ENCODE results near the gene SMAD6.

Gene SMAD6

DNA sequence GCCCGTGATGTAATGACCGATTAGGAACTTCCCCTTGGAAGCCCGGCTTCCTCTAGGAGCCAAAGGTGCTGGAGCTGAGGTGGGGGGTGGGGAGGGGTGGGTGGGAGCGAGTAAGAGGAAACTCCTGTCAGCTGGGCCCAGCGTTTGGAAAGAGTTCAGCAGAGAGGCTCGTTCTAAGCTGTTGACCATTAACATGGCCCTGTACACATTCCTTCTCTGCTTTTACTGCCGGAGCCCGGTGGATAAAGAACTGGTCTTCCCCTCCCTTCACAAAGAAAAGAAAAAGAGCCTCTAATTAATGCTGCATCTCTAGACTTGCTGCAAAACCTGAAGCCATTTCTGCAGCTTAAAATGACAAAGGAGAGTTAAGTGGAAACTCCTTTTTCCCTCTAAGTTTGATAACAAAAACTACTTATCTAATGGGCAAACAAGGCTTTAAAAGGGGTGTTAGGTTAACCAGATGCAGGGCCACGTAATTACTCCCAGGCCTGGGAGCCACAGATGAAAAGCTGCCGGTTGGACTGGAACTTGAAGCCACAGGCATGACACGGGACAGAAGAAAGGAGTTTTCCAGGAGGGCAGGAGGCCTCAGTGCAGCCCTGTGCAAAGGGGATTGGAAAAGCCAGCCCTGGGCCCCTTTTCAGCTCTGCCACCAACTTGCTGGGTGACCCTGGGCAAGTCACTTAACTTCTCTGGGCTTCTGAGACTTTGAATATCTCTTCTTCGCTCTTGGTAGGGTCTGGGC lies 71.3 kb downstream of the SMAD6 start:
- H3K9ac ChIP-seq, result no peak overlapping the region
- no peak overlapping the region for H3K27ac ChIP-seq
- no peak overlapping the region for H3K4me2 ChIP-seq

GRCh38 chr15:66774001-66774814 lies 72.2 kb downstream of the SMAD6 start:
- Histone ChIP-seq H3K27me3 (ENCODE audit: insufficient read depth, low read depth) (no peaks in the 10 kb centered on the region), H3K4me3 (IDR thresholded peaks at IDR 0.05; ENCODE audit: insufficient read depth, low read depth, low read length) (no peak overlapping the region), H3K9ac (no peak overlapping the region), H3K27ac (no peak overlapping the region), H3K79me2 (ENCODE audit: insufficient read depth, low read depth) (no peaks in the 10 kb centered on the region), H3K4me2 (no peak overlapping the region), H4K20me1 (ENCODE audit: insufficient read depth) (no peaks in the 10 kb centered on the region), H3K4me1 (ENCODE audit: low read depth, poor library complexity, severe bottlenecking) (no peaks in the 10 kb centered on the region), H3K36me3 (ENCODE audit: insufficient read depth) (no peaks in the 10 kb centered on the region), H2AFZ (ENCODE audit: low read depth) (0 out of 2 replicates have a peak overlapping the region, but pooled peaks have one; percentile 11)
- TF ChIP-seq CTCF (conservative IDR thresholded peaks at IDR 0.05; ENCODE audit: low read depth, low read length), result peak; percentile 86

More for the DNA sequence above, 71.3 kb downstream of the SMAD6 start:
- Histone ChIP-seq H3K27me3 (ENCODE audit: insufficient read depth, low read depth) (no peaks in the 10 kb centered on the region), H3K36me3 (ENCODE audit: insufficient read depth) (no peaks in the 10 kb centered on the region), H3K79me2 (ENCODE audit: insufficient read depth, low read depth) (no peaks in the 10 kb centered on the region), H4K20me1 (ENCODE audit: insufficient read depth) (no peaks in the 10 kb centered on the region), H3K4me3 (IDR thresholded peaks at IDR 0.05; ENCODE audit: insufficient read depth, low read depth, low read length) (no peak overlapping the region), H2AFZ (ENCODE audit: low read depth) (no peak overlapping the region), H3K4me1 (ENCODE audit: low read depth, poor library complexity, severe bottlenecking) (no peaks in the 10 kb centered on the region)
- TF ChIP-seq CTCF (conservative IDR thresholded peaks at IDR 0.05; ENCODE audit: low read depth, low read length), result no peak

DNA sequence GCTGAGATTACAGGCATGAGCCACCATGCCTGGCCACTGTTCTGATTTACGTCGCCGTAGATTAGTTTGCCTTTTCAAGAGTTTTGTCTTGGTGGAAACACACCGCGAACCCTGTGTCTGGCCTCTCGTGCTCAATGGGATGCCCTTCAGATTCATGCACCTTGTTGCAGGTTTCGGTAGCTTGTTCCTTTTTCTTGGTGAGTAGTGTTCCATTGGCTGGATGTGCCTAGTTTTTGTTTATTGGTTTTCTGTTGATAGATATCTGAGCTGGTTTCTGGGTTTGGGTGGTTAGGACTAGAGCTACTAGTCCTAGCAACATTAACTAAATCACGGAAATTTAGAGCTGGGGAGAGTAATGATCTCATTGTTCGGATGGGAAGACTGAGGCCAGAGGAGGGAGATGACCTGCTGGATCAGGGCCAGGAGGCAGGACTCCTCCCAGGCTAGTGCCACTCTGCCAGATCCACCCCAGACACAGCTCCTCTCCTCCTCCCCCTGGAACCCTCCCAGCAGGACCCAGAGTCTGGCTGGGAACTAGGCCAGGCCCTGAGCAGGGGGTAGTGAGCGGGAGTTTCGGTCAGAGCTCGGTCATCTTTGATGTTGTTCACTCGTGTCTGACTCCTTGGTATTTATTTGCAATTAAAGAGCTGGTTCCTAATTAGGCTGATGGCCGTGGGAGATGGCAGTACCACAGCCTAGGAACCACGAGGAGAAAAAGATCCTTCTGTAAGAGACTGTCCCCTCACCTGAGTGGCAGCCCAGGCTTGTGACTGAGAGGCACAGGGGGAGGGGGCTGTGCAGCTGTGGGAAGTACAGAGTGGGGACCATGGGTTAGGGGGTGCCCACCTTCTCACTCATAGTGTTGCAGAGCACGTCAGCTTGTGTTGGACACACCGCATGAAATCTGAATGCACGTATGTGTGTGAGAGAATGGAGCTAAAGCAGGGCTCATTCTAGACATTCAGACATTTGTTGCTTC lies 73.4 kb downstream of the SMAD6 start:
- TF ChIP-seq CTCF (conservative IDR thresholded peaks at IDR 0.05; ENCODE audit: low read depth, low read length), result no peak
- Histone ChIP-seq H3K79me2 (ENCODE audit: insufficient read depth, low read depth) (no peaks in the 10 kb centered on the region), H3K27me3 (ENCODE audit: insufficient read depth, low read depth) (no peaks in the 10 kb centered on the region), H3K4me1 (ENCODE audit: low read depth, poor library complexity, severe bottlenecking) (no peaks in the 10 kb centered on the region), H3K27ac (no peak overlapping the region), H3K36me3 (ENCODE audit: insufficient read depth) (no peaks in the 10 kb centered on the region), H3K4me2 (no peak overlapping the region), H3K4me3 (IDR thresholded peaks at IDR 0.05; ENCODE audit: insufficient read depth, low read depth, low read length) (no peak overlapping the region), H4K20me1 (ENCODE audit: insufficient read depth) (no peaks in the 10 kb centered on the region), H2AFZ (ENCODE audit: low read depth) (no peak overlapping the region), H3K9ac (no peak overlapping the region)

DNA sequence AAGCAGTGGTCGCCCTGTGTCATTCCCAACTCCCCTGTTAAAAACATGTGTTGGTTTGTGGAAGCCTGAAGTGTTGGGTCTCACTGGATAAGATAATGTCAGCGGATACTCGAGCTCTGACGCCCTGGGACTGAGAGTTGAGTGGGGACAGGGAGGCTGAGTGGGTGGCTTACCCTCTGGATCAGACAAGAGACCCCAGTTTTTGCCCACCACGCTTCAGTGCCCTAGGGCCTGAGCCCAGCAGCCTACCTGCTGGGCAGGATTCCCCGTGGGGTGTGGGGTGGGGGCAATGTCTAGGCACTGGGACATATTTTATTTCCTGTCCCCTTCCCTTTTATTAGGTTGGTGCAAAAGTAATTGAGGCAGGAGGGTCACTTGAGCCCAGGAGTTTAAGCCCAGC lies 75.0 kb downstream of the SMAD6 start:
- TF ChIP-seq CTCF (conservative IDR thresholded peaks at IDR 0.05; ENCODE audit: low read depth, low read length), result no peak
- Histone ChIP-seq H3K27me3 (ENCODE audit: insufficient read depth, low read depth) (no peaks in the 10 kb centered on the region), H4K20me1 (ENCODE audit: insufficient read depth) (no peaks in the 10 kb centered on the region), H2AFZ (ENCODE audit: low read depth) (no peak overlapping the region), H3K4me2 (no peak overlapping the region), H3K9ac (no peak overlapping the region), H3K4me1 (ENCODE audit: low read depth, poor library complexity, severe bottlenecking) (no peaks in the 10 kb centered on the region), H3K79me2 (ENCODE audit: insufficient read depth, low read depth) (no peaks in the 10 kb centered on the region), H3K36me3 (ENCODE audit: insufficient read depth) (no peaks in the 10 kb centered on the region), H3K4me3 (IDR thresholded peaks at IDR 0.05; ENCODE audit: insufficient read depth, low read depth, low read length) (no peak overlapping the region), H3K27ac (no peak overlapping the region)

Data from KMS-11 (cell line).